HL-60 (cell line): ENCODE measurements around the gene HERC2.

Experiments
- GABPA ChIP-seq: IDR thresholded peaks from 2 replicates; pipeline ENCODE4 v1.6.1; 2012; ENCODE audit warnings: low read depth
- POLR2AphosphoS5 ChIP-seq: IDR thresholded peaks from 2 replicates; pipeline ENCODE4 v1.6.1; 2012; ENCODE audit warnings: low read depth
- TF ChIP-seq, protein P1 (sequence below): IDR thresholded peaks from one replicate; pipeline ENCODE4 v1.5.1; 2011; ENCODE audit warnings: low read length, control low read depth, inconsistent platforms; ENCODE audit not compliant: insufficient read depth

GRCh38 chr15:28243399-28243798 lies 78.6 kb downstream of the HERC2 start:
- TF ChIP-seq GABPA (no peak), POLR2AphosphoS5 (no peak)
- TF ChIP-seq, protein P1, sequence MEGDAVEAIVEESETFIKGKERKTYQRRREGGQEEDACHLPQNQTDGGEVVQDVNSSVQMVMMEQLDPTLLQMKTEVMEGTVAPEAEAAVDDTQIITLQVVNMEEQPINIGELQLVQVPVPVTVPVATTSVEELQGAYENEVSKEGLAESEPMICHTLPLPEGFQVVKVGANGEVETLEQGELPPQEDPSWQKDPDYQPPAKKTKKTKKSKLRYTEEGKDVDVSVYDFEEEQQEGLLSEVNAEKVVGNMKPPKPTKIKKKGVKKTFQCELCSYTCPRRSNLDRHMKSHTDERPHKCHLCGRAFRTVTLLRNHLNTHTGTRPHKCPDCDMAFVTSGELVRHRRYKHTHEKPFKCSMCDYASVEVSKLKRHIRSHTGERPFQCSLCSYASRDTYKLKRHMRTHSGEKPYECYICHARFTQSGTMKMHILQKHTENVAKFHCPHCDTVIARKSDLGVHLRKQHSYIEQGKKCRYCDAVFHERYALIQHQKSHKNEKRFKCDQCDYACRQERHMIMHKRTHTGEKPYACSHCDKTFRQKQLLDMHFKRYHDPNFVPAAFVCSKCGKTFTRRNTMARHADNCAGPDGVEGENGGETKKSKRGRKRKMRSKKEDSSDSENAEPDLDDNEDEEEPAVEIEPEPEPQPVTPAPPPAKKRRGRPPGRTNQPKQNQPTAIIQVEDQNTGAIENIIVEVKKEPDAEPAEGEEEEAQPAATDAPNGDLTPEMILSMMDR, result no peak
